IPS DF 4.7 (cell line): ENCODE results near the gene C1QL2.

Source experiments
- DNase-seq: peaks from one replicate; pipeline ENCODE4 v3.0.0-alpha.2; 2013; ENCODE audit warnings: low spot score; ENCODE audit errors: extremely low read depth

C1QL2 gene

DNA sequence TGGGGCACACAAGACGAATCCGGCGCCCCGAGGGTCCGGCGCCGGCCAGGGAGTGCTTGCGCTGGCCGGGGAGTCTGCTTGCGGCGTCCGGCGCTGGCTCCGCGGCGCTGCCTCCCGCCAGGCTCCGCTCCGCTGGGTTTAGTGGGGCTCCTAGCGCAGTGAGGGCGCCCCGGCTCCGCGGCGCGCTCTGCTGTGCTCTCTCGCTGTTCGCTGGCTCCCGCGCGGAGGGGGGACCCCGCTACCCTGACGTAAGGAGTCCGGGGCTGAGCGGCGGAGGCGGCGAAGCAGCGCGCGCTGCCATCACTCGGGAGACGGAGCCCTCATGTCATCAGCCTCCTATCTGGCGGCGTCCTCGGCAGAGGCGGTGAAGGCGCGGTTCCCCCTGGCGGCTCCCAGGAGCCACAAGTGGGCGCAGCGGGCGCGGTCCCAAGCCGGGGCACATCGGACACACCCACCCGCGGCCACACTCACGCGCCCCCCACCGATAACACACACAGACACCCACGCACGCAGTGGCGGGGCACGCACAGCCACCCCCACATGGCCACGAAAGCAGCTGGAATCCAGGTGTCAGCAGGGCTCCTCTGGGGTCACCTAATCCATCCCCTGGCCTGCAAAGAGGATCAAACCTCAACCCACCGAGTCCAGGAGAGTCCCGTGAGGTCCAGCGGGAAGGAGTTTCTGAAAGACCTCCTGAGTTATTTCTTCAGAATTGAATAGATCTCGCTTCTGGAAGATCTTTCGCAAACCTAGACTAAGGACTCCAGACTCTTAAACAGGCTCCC lies at the start of gene C1QL2:
TSS of gene C1QL2 (minus strand) at position 189 of the 785 bp plus-strand sequence. CDS start 482 bp downstream, outside the sequence.
- DNase-seq, result no peak

DNA sequence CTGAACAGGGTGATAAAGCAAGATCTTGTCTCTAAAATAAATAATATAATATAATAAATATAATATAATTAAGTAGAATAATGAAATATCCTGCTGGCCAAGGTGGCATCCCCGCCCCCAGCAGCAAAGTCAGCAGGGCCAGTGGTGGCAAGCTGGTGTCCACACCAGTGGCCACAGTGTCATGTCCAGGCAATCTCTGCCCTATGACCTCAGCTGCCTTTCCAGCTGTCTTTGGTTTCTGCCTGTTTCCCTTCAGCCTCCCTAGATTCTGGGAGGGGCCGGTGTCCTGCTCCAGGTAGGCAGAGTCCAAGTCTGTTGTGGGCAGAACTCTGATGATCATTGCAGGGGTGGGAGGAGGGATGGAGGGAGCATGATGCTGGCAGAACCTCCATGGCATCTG lies 48.9 kb upstream of the C1QL2 start:
- DNase-seq, result no peak

DNA sequence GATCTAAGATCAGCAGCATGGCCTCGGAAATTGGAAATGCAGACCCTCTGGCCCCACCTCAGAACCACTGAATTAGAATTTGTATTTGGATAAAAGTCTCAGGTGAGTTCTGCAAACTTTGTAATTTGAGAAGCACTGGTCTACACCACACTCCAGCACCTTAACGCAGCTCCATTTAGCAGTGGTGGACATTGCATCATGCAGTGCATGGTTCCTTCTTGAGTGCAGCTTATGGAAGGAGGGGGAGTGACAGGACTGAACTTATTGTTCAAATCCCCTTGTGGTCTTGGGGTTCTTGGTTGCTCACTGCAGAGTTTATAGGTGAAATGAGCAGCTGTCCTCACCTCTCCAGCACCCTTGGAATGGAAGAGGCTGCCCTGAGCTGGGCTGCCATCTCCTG lies 47.6 kb upstream of the C1QL2 start:
- no peak for DNase-seq

DNA sequence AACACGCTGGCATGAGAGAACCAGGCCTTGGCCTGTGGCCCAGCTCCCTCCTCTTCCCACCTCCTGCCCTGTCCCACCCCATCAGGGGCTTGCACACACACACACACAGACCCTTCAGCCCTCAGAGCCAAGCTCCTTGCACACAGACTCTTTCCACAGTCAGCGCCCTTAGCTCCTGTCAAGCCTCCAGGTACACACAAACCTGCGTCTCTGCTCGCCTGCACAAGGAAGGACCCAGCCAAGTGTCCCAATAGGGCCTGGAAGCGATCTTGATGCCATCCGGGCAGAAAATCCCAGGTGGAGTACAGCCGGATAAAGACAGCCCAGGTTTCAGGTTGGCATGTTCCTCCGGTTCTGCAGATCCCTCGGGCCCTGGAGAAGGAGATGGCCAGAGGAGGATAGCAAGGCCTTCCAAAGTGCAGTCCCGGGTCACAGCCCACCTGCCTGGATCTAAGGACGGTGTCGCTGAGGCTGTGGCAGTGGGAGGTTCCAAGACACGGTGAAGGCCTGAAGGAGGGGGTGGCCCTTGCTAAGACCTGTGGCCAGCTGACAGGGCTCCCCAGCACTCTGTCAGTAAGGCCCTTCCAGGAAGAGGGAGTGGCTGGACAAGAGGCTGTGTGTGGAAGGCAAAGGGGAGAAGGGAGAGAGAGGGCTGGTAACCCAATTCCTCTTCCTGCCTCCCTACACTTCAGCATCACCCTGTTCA lies 46.6 kb upstream of the C1QL2 start:
- no peak for DNase-seq

DNA sequence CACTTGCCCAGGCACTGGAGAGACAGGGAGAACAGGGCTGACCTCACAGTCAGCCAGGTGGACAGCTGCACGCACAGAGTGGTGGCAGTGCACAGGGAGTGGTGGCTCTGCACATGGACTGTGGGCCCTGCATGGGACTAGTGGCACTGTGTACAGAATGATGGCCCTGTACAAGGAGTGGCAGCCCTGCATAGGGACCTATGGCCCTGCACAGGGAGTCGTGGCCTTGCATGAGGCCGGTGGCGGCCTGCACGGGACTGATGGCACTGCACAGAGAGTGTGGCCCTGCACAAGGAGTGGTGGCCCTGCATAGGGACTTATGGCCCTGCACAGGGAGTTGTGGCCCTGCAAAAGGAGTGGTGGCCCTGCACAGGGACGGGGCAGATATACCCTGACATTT lies 46.0 kb upstream of the C1QL2 start:
- no peak for DNase-seq

DNA sequence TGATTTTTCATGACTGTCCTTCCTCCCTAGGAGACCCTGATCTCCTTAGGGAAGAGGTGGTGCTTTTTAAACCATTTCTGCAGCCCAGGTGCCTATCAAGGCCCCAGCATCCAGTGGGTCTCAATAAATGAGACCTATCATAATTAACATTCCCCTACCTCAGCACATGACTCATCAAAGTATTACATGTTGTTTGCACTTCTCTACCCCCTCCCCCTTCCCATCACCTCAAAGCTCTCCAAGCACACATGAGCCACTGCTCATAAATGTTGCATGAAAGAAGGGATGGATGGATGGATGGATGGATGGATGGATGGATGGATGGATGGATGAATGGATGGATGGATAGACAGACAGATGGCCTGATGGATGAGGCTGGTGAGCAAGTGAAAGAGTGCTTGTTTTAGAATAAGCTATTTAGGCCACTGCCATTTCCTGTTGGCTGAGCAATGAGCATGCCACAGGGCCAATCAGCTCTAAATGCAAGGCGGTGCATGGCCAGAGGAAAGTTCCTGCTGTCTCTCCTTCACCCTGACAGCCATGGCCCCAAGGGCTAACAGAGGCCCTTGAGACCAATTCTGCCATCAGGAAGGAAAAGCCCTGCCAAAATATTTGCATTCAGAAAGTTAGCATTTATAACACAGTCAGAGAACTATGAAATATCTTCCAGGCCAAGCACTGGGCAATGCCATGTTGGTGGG lies 44.2 kb upstream of the C1QL2 start:
- DNase-seq, result no peak

DNA sequence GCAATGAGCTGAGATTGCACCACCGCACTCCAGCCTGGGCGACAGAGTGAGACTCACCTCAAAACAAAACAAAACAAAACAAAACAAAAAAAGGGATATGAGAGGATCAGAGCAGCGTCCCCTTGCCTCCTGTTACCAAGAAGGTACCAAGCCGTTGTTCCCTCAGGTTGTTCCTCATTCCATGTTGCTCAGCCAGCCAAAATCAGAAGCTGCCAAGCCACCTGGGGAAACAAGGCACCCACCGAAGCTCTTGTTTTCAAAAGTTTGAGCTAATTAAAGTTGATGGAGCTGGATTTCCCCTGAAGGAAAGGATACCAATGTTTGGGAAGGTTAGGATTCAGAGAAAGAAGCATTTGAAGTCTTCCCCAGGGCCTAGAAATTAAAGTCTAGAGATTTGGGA lies 43.3 kb upstream of the C1QL2 start:
- DNase-seq, result no peak

DNA sequence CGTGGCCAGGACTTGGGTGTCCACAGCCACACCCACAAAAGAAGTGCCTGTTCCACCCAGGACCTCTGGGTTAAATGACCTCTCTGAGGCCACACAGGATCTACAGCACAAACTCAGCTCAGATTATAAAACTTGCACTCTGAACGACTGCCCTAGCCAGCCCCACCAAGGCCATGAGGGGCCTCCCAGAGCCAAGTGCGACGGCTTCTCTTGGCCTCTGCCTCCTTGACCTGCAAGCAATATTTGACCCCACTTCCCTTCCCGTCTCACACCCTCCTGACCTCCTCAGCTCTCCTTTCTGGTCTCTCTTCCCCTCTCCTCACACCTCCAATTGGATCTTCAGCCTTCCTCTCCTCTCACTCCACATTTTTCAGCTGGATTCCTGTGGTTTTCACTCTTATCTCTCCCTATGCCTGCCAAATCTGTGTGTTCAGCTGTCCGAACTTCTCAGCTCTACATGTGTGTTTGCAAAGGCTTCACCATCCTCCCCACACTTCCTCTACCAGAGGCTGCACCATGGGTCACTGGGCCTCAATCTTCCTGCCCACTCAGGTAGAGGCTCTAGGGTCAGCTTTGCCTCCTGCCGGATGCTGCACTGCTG lies 39.8 kb upstream of the C1QL2 start:
- DNase-seq, result no peak

DNA sequence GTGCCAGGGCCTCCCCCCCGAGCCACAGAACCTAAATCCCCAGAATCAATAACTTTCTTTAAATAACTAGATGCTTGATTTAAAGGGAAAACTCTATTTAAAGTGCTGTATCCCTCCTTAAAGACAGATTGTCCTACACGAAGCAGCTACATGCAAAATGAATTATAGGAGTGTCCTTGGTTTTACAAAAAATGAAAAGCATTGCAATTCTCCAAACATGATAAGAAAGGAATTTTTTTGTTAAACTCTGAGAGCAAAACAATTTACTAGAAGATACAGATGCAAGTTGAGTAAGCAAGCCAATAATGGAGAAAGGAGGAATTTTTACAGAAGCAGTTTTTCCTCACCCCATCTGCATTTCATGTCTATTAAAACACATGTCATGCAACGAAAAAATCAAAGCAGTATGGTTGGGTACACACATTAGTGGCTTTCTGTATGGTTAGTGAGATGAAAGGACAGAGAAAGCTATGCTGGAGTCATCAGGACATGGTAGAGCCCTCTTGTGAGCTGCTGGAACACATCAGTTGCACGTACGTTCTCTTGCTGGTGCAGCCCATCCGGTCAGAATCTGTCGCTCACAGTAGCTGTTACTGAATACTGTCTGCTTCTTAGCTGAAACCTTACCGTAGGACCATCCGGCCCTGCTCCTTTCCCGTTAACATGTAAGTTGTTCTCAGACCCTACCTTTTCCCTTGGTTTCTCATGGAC lies 39.1 kb upstream of the C1QL2 start:
- no peak for DNase-seq

DNA sequence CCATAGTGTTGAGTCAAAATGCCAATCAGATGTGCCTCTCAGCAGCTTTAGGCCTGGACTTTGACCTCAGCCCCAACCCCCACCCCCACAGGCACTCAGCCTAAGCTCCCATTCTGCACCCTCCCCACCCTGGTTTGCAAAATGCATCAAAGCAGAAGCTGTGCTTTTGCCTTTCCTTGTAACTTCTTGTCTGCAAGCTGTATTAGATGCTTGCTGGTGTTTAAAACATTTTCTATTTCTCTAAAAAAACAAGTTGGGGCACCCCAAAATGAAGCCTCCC lies 38.5 kb upstream of the C1QL2 start:
- DNase-seq, result no peak

DNA sequence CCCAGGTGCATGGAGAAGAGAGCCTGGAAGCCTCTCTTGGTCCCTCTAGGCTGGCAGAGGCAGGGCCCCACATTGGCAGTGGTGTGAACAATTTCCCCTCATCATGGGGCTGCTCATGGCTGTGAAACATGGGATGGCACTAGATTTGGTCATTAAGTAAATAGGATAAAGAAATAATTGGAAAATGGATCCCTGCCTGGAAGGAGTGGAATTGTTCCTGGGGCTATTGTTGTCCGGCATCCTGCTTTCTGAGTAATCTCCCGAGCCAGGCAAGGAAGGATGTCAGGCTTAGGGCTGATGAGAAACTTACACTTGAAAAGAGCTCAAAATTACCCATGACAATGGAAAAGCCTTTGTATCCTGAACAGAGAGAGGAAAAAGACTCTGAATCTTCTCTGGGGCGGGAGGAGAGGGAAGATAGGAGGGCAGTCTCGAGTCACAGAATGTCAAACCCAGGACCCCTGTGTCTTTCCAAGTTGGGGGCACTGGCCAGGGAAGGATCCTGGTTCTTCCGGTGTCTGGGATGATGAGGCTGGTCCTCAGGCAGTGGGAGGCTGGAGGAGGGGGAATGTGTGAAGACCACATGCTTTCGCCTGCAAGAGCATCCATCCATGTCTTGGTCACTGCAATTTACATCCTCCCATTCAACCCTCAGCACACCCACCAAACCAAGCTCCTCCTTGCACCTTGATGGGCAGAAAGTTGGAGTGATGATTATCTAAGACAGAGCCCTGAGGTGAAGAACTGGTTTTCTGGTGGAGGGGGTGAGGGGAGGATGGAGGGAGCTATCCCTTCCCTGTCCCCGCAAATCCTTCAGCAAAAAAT lies 38.0 kb upstream of the C1QL2 start:
- DNase-seq, result peak; percentile 28

DNA sequence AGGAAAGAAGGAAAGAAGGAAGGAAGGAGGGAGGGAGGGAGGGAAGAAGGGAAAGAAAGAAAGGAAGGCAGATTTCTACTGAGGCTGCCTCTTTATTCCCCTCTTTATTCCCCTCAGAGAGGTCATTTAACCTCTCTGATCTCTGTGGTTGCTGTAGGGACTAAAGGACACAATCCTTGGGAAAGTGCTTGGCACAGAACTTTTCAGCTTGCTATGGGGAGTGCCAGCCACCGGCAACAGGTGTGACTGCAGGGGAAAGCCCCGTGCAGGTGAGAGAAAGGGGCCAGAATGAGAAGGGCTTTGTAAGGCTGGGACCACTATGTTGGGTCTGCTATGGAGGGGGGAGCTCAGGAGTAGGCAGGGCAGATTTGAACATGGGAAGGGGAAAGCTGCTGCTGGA lies 37.3 kb upstream of the C1QL2 start:
- DNase-seq, result no peak

DNA sequence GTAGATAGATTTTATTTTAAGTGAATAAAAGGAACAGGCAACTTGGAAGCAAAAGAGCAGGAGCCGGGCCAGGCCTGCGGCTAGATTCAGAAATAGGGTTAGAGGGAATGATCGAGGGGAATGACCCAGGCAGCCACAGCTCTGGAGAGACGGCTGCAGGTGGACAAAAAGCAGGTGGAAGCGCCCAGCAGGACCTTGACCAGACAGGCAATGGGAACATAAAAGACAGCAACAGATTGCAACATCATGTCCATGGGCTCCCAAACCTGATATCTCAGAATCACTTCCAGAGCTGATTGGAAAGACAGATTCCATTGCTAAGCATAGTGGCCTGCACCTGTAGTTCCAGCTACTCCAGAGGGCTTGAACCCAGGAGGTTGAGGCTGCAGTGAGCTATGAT lies 36.5 kb upstream of the C1QL2 start:
- DNase-seq, result no peak

DNA sequence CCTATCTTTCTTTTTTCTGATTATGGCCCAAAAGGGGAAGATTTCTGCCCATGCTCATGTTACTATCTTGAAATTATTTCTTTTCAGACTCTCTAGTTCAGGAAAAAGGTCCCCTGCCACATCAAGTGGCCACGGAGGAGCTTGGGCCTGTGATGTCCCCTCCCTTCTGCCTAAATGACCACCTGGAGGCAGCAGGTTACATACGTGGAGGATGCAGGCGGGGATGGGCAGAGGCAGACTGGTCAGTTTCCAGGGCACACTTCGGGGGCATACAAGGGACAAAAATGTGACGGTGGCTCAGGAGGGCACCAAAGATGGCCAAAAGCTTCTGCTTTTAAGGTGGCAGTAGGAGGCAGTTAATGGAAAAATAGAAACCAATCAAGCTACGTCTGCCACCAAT lies 34.3 kb upstream of the C1QL2 start:
- DNase-seq, result no peak

DNA sequence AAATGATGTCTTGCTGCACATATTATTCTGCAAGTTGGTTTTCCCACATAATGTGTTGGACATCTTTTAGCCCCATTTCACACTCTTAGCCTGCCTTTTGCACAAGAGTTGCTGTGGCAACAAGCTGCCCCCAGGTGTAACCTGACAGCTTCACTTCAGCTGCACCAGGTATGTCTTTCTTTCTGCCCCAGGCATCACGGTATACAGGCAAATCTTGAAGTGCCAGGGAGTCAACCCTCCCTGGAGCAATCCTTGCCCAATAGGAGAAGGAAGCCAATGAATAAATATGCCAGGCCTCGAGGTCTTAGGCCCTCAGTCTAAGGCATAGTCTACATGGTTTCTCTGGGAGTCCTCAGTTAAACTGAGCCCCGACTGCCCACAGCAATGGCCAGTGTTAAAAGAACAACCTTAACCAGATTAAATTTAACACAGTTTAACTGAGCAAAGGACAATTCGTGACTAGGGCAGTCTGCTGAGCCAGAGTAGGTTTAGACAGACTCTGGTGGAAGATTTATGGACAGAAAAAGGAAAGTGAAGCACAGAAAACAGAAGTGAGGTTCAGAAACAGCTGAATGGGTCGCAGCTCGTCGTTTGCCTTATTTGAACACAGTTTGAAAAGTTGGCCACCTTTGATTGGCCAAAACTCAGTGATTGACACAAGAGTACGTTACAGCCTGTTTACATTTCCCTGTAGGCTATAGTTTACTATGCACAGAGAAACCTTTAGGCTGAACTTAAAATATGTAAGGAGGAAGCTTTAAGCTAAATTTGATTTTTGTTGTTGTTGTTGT lies 32.0 kb upstream of the C1QL2 start:
- no peak for DNase-seq

DNA sequence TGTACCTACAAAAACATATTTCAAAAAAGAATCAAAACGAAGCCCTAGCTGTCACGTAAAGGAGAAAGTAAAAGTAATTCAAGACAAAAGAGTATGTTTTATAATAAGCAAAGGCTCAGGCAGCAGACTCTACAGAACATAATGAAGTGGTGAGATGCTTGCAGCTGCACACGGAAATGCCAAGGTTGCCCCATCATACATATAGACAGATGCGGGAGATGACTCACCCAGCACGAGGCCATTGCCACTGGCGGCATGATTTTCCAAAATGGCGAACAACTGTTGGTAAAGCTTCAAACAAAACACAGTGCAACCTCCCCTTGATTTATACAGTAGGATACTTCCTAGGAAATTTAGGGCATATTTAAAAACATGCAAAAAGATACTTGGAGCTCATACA lies 26.0 kb upstream of the C1QL2 start:
- DNase-seq, result no peak

DNA sequence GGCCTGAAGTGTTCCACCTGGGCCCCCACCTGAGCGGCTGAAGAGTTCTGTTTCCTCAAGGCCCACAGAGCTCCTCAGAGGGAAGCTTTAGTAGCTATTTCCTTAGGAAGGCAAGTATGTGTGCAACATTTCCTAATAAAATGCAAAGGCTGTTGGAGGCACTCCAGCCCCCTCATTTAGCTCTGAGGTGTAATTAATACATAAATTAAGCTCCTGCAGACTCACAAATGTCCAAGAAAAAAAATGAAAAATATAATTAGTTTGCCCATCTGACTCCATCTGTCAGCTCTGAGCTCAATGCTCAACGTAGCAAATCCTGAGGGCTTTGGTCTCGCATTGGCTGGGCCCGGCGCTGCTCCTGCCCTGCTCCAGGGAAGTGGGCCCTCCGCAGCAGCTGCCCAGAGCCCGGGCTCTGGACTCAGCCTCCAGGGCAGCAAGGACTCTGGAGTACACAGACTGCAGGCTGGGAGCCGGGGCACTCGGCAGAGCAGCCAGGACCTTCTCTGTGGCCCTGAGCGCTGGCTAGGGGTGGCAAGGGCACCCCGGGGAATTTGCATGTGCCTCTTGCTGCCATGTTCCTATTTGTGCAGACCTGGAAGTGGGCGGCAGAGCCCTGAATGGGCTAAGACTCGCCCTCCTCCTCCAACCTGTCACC lies 23.4 kb upstream of the C1QL2 start:
- no peak for DNase-seq

DNA sequence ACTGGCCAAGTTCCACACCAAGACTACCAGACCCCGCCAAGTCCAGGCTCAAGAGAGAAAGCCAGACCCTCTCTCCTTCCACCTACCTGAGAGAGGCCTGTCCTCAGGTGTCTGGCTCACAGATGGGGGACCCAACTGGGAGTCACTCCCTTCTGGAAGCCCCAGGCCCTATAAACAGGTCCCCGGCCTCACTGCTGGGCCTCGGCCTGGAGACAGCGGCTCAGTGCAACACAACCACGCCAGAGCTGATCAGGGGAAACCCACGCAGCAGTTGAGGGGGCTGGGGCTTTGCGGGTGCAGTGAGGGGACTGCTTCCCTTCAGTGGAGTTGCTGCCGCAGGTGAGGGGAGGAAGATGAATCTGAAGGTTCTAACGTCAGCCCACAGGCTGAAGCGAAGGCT lies 22.8 kb upstream of the C1QL2 start:
- DNase-seq, result no peak

DNA sequence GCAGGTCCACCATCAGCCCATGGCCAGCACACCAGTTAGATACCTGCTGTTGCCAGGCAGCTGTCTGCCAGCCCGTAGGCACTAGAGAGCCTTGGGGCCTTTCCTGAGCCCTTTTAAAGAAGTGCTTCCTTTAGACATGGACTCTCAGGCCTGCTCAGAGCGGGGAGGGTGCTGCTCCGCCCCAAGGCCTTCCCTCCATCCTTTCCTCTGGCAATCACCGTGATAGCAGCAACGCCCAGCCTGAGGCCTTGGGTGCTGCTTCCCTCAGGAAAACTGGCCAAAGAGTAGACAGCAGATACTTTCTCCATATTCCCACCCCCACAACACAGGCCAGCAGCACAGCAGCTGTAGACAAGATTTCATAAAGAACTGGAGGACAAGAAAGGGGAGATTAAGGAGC lies 22.3 kb upstream of the C1QL2 start:
- DNase-seq, result no peak
